H1 (cell line): Measurements from ENCODE around the gene GRM4. TPM values are rescaled to one million over a fixed set of nuclear protein-coding genes. Genes with fewer than 3 reads are reported as not detected.

Experiments used
- CTCF ChIA-PET: fragments of 300-600 bp; sonication (Branson Sonifier 250); formaldehyde crosslinking; loops from one replicate; lab custom pipeline; 2021; ENCODE audit not compliant: partially characterized antibody; lab: Charles Lee
- POLR2A ChIA-PET: fragments of 300-600 bp; sonication (Branson Sonifier 250); formaldehyde crosslinking; loops from one replicate; lab custom pipeline; 2021; ENCODE audit warnings: inconsistent platforms; ENCODE audit not compliant: partially characterized antibody; lab: Charles Lee
- DNase-seq, 2 experiments: peaks; one replicate each; pipeline versions ENCODE4 v3.0.0 to v3.0.0-alpha.2; 2010 to 2022; ENCODE audit warnings: low spot score in 2 of 2, low read depth in 1 of 2, mixed read lengths in 1 of 2
- FAIRE-seq: peaks from 2 replicates; lab custom pipeline; 2011; peaks lifted over from hg19 to GRCh38; lab: Jason Lieb, UNC
- H2AFZ ChIP-seq: 2 replicates; pipeline ENCODE4 v1.8.1; 2012; ENCODE audit warnings: low read length, inconsistent platforms
- H2AK5ac ChIP-seq: 2 replicates; pipeline ENCODE4 v1.6.1; 2013; ENCODE audit warnings: low read depth, low read length
- H2BK120ac ChIP-seq: replicated peaks from 2 replicates; pipeline ENCODE3; 2013; ENCODE audit warnings: low read depth, low read length, inconsistent platforms
- H2BK12ac ChIP-seq: 2 replicates; pipeline ENCODE4 v1.6.1; 2013; ENCODE audit warnings: low read depth, low read length
- H2BK15ac ChIP-seq: 2 replicates; pipeline ENCODE4 v1.6.1; 2013; ENCODE audit warnings: low read length
- H2BK20ac ChIP-seq: 2 replicates; pipeline ENCODE4 v1.6.1; 2013; ENCODE audit warnings: low read length
- H2BK5ac ChIP-seq: 2 replicates; pipeline ENCODE4 v1.6.1; 2013; ENCODE audit warnings: low read depth, low read length
- H3K14ac ChIP-seq: 2 replicates; pipeline ENCODE4 v1.6.1; 2013; ENCODE audit warnings: inconsistent platforms; ENCODE audit not compliant: insufficient read length
- H3K18ac ChIP-seq: 2 replicates; pipeline ENCODE4 v1.6.1; 2013; ENCODE audit warnings: low read length; ENCODE audit errors: extremely low read depth
- H3K23ac ChIP-seq: 2 replicates; pipeline ENCODE4 v1.6.1; 2013; ENCODE audit warnings: inconsistent platforms; ENCODE audit not compliant: insufficient read length
- H3K23me2 ChIP-seq: 2 replicates; pipeline ENCODE4 v1.6.1; 2013; ENCODE audit warnings: low read depth, low read length
- H3K27ac ChIP-seq: 2 replicates; pipeline ENCODE4 v1.6.1; 2011; ENCODE audit warnings: low read depth, low read length, inconsistent platforms
- H3K27me3 ChIP-seq, 4 experiments: replicated peaks in 1 of 4; 1 replicate in 1 of 4; 2 replicates in 3 of 4; pipeline versions ENCODE4 v1.6.1 to v1.8.1; 2011 to 2013; ENCODE audit warnings: low read length in 3 of 4, mild to moderate bottlenecking in 3 of 4, inconsistent platforms in 2 of 4, mixed read lengths in 2 of 4, moderate library complexity in 1 of 4; ENCODE audit not compliant: control insufficient read depth in 3 of 4, insufficient read depth in 3 of 4; ENCODE audit errors: extremely low read depth in 1 of 4
- H3K36me3 ChIP-seq, 4 experiments: 2 replicates each; pipeline versions ENCODE4 v1.6.1 to v1.8.1; 2011 to 2013; ENCODE audit warnings: mild to moderate bottlenecking in 4 of 4, low read length in 3 of 4, moderate library complexity in 2 of 4, control low read depth in 1 of 4, inconsistent platforms in 1 of 4; ENCODE audit not compliant: insufficient read depth in 4 of 4, control insufficient read depth in 2 of 4
- H3K4ac ChIP-seq: replicated peaks from 2 replicates; pipeline ENCODE3; 2013; ENCODE audit warnings: low read length, low read depth, mixed read lengths, inconsistent platforms; ENCODE audit not compliant: insufficient read length
- H3K4me1 ChIP-seq, 4 experiments: replicated peaks in 1 of 4; 1 replicate in 1 of 4; 2 replicates in 3 of 4; pipeline versions ENCODE4 v1.6.1 to v1.8.1; 2011 to 2013; ENCODE audit warnings: low read length in 3 of 4, inconsistent platforms in 2 of 4, mixed read lengths in 1 of 4; ENCODE audit not compliant: insufficient read depth in 4 of 4, control insufficient read depth in 3 of 4
- H3K4me2 ChIP-seq, 2 experiments: 2 replicates each; pipeline versions ENCODE4 v1.6.1 to v1.8.1; 2011 to 2013; ENCODE audit warnings: low read depth in 2 of 2, low read length in 2 of 2, control low read depth in 1 of 2, inconsistent platforms in 1 of 2, mild to moderate bottlenecking in 1 of 2; ENCODE audit not compliant: insufficient read depth in 1 of 2
- H3K4me3 ChIP-seq, 4 experiments: fragments of 200-600, 300-600 bp in 1 of 4; sonication (generic), shearing (Covaris generic), sonication (Bioruptor Twin) in 1 of 4; 2 replicates each; pipeline versions ENCODE4 v1.5.1 to v1.8.1; 2011 to 2016; ENCODE audit warnings: low read length in 4 of 4, low read depth in 3 of 4, control low read depth in 2 of 4, inconsistent platforms in 2 of 4, mild to moderate bottlenecking in 2 of 4, mixed read lengths in 1 of 4, moderate library complexity in 1 of 4; ENCODE audit not compliant: insufficient read depth in 2 of 4; ENCODE audit errors: extremely low read depth in 1 of 4
- H3K56ac ChIP-seq: replicated peaks from 2 replicates; pipeline ENCODE3; 2013; ENCODE audit warnings: low read depth, mild to moderate bottlenecking, mixed read lengths, low read length, inconsistent platforms; ENCODE audit not compliant: insufficient read length
- H3K79me1 ChIP-seq: 2 replicates; pipeline ENCODE4 v1.6.1; 2013; ENCODE audit warnings: low read depth, low read length, control low read depth
- H3K79me2 ChIP-seq, 2 experiments: 2 replicates each; pipeline versions ENCODE4 v1.6.1 to v1.8.1; 2012 to 2013; ENCODE audit warnings: low read length in 2 of 2, mild to moderate bottlenecking in 2 of 2, inconsistent platforms in 1 of 2; ENCODE audit not compliant: insufficient read depth in 2 of 2, control insufficient read depth in 1 of 2
- H3K9ac ChIP-seq, 4 experiments: replicated peaks in 1 of 4; 1 replicate in 1 of 4; 2 replicates in 3 of 4; pipeline versions ENCODE4 v1.6.1 to v1.8.1; 2011 to 2013; ENCODE audit warnings: low read depth in 3 of 4, low read length in 3 of 4, control low read depth in 2 of 4, mild to moderate bottlenecking in 2 of 4, moderate library complexity in 2 of 4, inconsistent platforms in 1 of 4; ENCODE audit errors: extremely low read depth in 1 of 4
- H3K9me3 ChIP-seq, 2 experiments: 2 replicates each; pipeline versions ENCODE4 v1.6.1 to v1.8.1; 2012 to 2013; ENCODE audit warnings: mild to moderate bottlenecking in 2 of 2, moderate library complexity in 2 of 2, control low read depth in 1 of 2, inconsistent platforms in 1 of 2, low read depth in 1 of 2, low read length in 1 of 2, mixed read lengths in 1 of 2; ENCODE audit not compliant: insufficient read depth in 2 of 2
- H4K20me1 ChIP-seq, 2 experiments: replicated peaks in 1 of 2; 2 replicates each; pipeline versions ENCODE3 to v1.8.1; 2011 to 2013; ENCODE audit warnings: inconsistent platforms in 2 of 2, low read length in 2 of 2, mild to moderate bottlenecking in 1 of 2; ENCODE audit not compliant: insufficient read depth in 2 of 2, control insufficient read depth in 1 of 2
- H4K5ac ChIP-seq: 2 replicates; pipeline ENCODE4 v1.6.1; 2013; ENCODE audit warnings: low read length, low read depth, mixed read lengths, inconsistent platforms; ENCODE audit not compliant: insufficient read length
- H4K8ac ChIP-seq: 2 replicates; pipeline ENCODE4 v1.8.0; 2013; ENCODE audit warnings: mild to moderate bottlenecking, moderate library complexity, low read length, inconsistent platforms; ENCODE audit not compliant: insufficient read depth; ENCODE audit errors: extremely low read depth
- H4K91ac ChIP-seq: replicated peaks from 2 replicates; pipeline ENCODE3; 2013; ENCODE audit warnings: low read length, mixed read lengths, inconsistent platforms; ENCODE audit not compliant: insufficient read length
- GABPA ChIP-seq: IDR thresholded peaks from 2 replicates; pipeline ENCODE4 v1.6.1; 2011; ENCODE audit warnings: mild to moderate bottlenecking, low read length, moderate library complexity, borderline replicate concordance; ENCODE audit not compliant: insufficient read depth
- RAD21 ChIP-seq, 2 experiments: IDR thresholded peaks in 1 of 2; conservative IDR thresholded peaks in 1 of 2; 2 replicates each; pipeline ENCODE4 v1.6.1; 2011; ENCODE audit warnings: low read depth in 2 of 2, low read length in 2 of 2, improper control_type of control experiment in 1 of 2, inconsistent platforms in 1 of 2, mild to moderate bottlenecking in 1 of 2, moderate library complexity in 1 of 2
- SIN3A ChIP-seq, 2 experiments: IDR thresholded peaks in 1 of 2; conservative IDR thresholded peaks in 1 of 2; 2 replicates each; pipeline ENCODE4 v1.6.1; 2011 to 2012; ENCODE audit warnings: low read length in 2 of 2, improper control_type of control experiment in 1 of 2, low read depth in 1 of 2, mild to moderate bottlenecking in 1 of 2
- SP1 ChIP-seq: IDR thresholded peaks from 2 replicates; pipeline ENCODE4 v1.6.1; 2011; ENCODE audit warnings: low read depth, low read length
- WGBS, 2 experiments: shearing (Covaris generic) in 1 of 2; methylation state at CpG; one replicate each; pipeline versions ENCODE4 v1.1.6 to v1.1.7; 2013 to 2015; ENCODE audit warnings: low lambda C conversion rate in 2 of 2, mixed read lengths in 2 of 2, inconsistent platforms in 1 of 2, low coverage in 1 of 2, missing lambda C conversion rate in 1 of 2; ENCODE audit not compliant: insufficient replicate concordance in 2 of 2, insufficient coverage in 1 of 2, insufficient read length in 1 of 2; ENCODE audit errors: extremely low coverage in 1 of 2, missing lambda C conversion rate in 1 of 2; 5-methylcytosine and 5-hydroxymethylcytosine counted together
- polyA plus RNA-seq, 7 experiments: library from polyadenylated mRNA; depleted of rRNA in 3 of 7; stranded (reverse) in 5 of 7; unstranded in 2 of 7; fragments of >200 nt in 5 of 7; fragments of 200-250 nt in 2 of 7; gene quantifications; 1 replicate in 5 of 7; 2 replicates in 1 of 7; 4 replicates in 1 of 7; pipeline versions ENCODE4 v1.2.1 to v1.2.3, GENCODE V29; 2011 to 2013; ENCODE audit warnings: missing spikeins in 2 of 7, mixed read lengths in 2 of 7
- total RNA-seq: library from RNA; stranded (reverse); fragmentation: NEBNext Ultra II Directional; extraction: Animal tissue kit (Norgen Biotek cat#: 25700); gene quantifications from 2 replicates; pipeline ENCODE4 v1.2.1, GENCODE V29; 2021
- TF ChIP-seq, protein P1 (sequence below): IDR thresholded peaks from 2 replicates; pipeline ENCODE4 v1.6.1; 2012; ENCODE audit warnings: inconsistent platforms
- TF ChIP-seq, protein P2 (sequence below): IDR thresholded peaks from 2 replicates; pipeline ENCODE4 v1.6.1; 2012; ENCODE audit warnings: inconsistent platforms

The GRM4 gene
- total and polyA plus RNA-seq, 2 of the 8 experiments (the other 6 are each of a cell fraction or from before 2014, with no cell fraction given), result 19.6 to 21.5 TPM

DNA sequence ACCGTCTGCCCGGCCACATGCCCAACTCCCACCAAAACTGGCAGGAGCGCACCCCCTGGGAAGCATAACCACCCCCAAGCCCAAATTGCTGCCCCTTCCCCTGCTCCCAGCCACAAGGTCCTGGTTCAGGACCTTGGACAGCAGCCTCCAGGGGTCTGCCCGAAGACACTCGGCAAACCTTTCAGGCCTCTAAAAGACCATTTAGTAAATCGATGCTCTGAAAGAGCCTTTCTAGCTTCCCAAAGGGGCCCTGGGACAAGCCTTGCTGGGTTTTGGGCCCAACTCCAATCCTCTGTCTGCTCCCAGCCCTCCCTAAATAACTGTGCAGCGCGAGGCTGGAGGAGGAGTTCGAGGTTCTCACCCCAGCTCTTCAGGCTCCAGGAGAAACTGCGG, 30.5 kb downstream of the GRM4 start:
- DNase-seq (peak in 1 of 2 experiments; percentile 85), FAIRE-seq (no peak)
- H3K56ac ChIP-seq, result no peak overlapping the region
- H4K5ac ChIP-seq, result no peak overlapping the region
- no peaks in the 10 kb centered on the region for H3K36me3 ChIP-seq
- no peak overlapping the region for H3K27ac ChIP-seq
- H4K91ac ChIP-seq, result no peak overlapping the region
- no peak overlapping the region for H2AK5ac ChIP-seq
- ChIA-PET CTCF (interaction anchor here (0.6 to 4.3 kb wide), 10 partner anchors 10 to 770 kb away, joined by 3 to 25 read pairs (median 4); partner anchors contain the start of gene GRM4), POLR2A (interaction anchor here (0.7 to 2.2 kb wide), 3 partner anchors 13 to 15 kb away, joined by 3 to 9 read pairs (median 4); no protein-coding TSS in a partner anchor)
- no peaks in the 10 kb centered on the region for H3K79me2 ChIP-seq
- no peak overlapping the region for H2BK15ac ChIP-seq
- no peak overlapping the region for H3K4me2 ChIP-seq
- TF ChIP-seq GABPA, result peak; percentile 59; the same call in 1 of the 2 replicates
- TF ChIP-seq SP1, result no peak
- TF ChIP-seq, protein P1, sequence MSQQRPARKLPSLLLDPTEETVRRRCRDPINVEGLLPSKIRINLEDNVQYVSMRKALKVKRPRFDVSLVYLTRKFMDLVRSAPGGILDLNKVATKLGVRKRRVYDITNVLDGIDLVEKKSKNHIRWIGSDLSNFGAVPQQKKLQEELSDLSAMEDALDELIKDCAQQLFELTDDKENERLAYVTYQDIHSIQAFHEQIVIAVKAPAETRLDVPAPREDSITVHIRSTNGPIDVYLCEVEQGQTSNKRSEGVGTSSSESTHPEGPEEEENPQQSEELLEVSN, result peak; percentile 72; the same call in 1 of the 2 replicates
- peak in 1 of 2 experiments; percentile 14; a peak in 1 of 4 replicates for TF ChIP-seq RAD21 (IDR thresholded peaks at IDR 0.05 in 1 of 2, conservative IDR thresholded peaks at IDR 0.05 in 1 of 2; ENCODE audit: low read depth in 2 of 2, low read length in 2 of 2)
- TF ChIP-seq SIN3A (conservative IDR thresholded peaks at IDR 0.05 in 1 of 2, IDR thresholded peaks at IDR 0.05 in 1 of 2; ENCODE audit: low read depth in 1 of 2, low read length in 2 of 2), result peak in 1 of 2 experiments; percentile 82; a peak in 2 of 4 replicates
- TF ChIP-seq, protein P2, sequence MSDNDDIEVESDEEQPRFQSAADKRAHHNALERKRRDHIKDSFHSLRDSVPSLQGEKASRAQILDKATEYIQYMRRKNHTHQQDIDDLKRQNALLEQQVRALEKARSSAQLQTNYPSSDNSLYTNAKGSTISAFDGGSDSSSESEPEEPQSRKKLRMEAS, result peak; percentile 71
- H3K4ac ChIP-seq, result no peak overlapping the region
- no peak overlapping the region for H3K9ac ChIP-seq
- H4K8ac ChIP-seq, result no peak overlapping the region
- no peak overlapping the region for H3K4me3 ChIP-seq
- 80% methylated on average over 10 of the region's 10 CpGs; no CpG with 5 or more reads in 1 of the 2 experiments for WGBS, 2 experiments
- peaks cover 0 to 1% (median 0%) of the 10 kb centered on the region in 4 experiments; a peak in 1 of 7 replicates for H3K4me1 ChIP-seq
- H2BK5ac ChIP-seq, result no peak overlapping the region
- no peak overlapping the region for H3K23ac ChIP-seq
- H3K18ac ChIP-seq, result no peak overlapping the region
- no peaks in the 10 kb centered on the region for H3K27me3 ChIP-seq
- H3K14ac ChIP-seq, result no peak overlapping the region
- H3K23me2 ChIP-seq, result no peaks in the 10 kb centered on the region
- H3K79me1 ChIP-seq, result peaks cover 6% of the 10 kb centered on the region
- H3K9me3 ChIP-seq, result no peaks in the 10 kb centered on the region
- H2BK120ac ChIP-seq, result no peak overlapping the region
- H2AFZ ChIP-seq, result no peak overlapping the region
- H4K20me1 ChIP-seq, result peaks cover 4 to 12% of the 10 kb centered on the region in 2 experiments
- H2BK20ac ChIP-seq, result no peak overlapping the region
- no peak overlapping the region for H2BK12ac ChIP-seq
